AG10803 (cell line): ENCODE results near the gene PLCB1.
"Not testable (repeated sequence)": the region's sequence is repeated elsewhere in the genome, so short reads cannot be mapped to it uniquely, and the experiment has no call there.

Experiments
- DNase-seq: peaks from one replicate; pipeline ENCODE4 v3.0.0; 2010; ENCODE audit warnings: low read depth
- H3K4me3 ChIP-seq: 2 replicates; pipeline ENCODE4 v1.5.1; 2011; ENCODE audit warnings: mild to moderate bottlenecking, low read length, control low read depth
- TF ChIP-seq, protein P1 (sequence below): conservative IDR thresholded peaks from 2 replicates; pipeline ENCODE4 v1.5.1; 2011; ENCODE audit warnings: mild to moderate bottlenecking, low read length, control low read depth, inconsistent platforms

Gene PLCB1

DNA sequence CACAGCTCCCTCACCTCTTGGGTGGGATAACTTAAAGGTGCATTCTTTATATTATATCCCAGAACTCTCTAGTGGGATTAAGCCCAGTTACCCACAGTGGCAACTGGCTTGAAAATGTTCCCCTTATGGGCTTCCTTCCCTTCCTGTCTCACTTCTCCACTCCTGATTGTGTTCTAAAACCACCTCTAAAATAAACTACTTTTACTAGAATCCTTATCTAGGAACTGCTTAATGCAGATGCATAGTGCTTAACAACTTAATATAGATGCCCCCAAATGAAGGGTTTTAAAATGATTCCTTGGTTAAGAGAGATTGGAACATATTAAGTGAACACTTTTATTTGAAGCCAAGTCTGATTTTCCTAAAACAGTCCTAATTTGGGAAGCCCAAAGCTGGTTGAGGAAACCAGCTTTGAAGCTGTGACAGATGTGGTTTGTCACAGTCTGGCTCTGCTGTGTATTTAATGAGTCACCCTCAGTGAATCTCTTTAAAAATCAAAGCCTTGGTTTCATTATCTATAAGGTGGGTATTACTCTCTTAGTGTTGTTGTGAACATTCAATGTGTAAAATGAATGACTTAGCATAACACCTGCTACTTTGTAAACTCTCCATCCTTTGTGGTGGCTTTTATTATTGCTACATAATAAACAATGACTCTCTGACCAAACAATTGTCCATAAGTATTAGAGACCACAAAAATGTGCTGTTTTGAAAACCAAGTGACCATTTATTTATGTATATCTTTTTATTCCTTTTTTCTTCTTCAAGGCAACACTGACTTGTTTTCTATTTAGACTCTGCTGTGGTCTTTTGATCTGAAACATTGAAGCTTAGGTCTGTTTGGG, 24.4 kb downstream of the PLCB1 start:
- DNase-seq: peak; percentile 32
- TF ChIP-seq, protein P1, sequence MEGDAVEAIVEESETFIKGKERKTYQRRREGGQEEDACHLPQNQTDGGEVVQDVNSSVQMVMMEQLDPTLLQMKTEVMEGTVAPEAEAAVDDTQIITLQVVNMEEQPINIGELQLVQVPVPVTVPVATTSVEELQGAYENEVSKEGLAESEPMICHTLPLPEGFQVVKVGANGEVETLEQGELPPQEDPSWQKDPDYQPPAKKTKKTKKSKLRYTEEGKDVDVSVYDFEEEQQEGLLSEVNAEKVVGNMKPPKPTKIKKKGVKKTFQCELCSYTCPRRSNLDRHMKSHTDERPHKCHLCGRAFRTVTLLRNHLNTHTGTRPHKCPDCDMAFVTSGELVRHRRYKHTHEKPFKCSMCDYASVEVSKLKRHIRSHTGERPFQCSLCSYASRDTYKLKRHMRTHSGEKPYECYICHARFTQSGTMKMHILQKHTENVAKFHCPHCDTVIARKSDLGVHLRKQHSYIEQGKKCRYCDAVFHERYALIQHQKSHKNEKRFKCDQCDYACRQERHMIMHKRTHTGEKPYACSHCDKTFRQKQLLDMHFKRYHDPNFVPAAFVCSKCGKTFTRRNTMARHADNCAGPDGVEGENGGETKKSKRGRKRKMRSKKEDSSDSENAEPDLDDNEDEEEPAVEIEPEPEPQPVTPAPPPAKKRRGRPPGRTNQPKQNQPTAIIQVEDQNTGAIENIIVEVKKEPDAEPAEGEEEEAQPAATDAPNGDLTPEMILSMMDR: no peak
- no peak overlapping the region for H3K4me3 ChIP-seq

DNA sequence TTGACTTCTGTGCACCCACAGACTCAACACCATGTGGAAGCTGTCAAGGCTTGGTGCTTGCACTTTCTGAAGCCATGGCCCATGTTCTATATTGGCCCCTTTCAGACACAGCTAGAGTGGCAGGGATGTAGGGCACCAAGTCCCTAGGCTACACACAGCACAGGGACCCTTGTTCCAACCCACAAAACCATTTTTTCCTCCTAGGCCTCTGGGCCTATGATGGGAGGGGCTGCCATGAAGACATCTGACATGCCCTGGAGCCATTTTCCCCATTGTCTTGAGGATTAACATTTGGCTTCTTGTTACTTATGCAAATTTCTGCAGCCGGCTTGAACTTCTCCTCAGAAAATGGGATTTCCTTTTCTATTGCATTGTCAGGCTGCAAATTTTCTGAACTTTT, 27.2 kb downstream of the PLCB1 start:
- DNase-seq: not testable (repeated sequence)

DNA sequence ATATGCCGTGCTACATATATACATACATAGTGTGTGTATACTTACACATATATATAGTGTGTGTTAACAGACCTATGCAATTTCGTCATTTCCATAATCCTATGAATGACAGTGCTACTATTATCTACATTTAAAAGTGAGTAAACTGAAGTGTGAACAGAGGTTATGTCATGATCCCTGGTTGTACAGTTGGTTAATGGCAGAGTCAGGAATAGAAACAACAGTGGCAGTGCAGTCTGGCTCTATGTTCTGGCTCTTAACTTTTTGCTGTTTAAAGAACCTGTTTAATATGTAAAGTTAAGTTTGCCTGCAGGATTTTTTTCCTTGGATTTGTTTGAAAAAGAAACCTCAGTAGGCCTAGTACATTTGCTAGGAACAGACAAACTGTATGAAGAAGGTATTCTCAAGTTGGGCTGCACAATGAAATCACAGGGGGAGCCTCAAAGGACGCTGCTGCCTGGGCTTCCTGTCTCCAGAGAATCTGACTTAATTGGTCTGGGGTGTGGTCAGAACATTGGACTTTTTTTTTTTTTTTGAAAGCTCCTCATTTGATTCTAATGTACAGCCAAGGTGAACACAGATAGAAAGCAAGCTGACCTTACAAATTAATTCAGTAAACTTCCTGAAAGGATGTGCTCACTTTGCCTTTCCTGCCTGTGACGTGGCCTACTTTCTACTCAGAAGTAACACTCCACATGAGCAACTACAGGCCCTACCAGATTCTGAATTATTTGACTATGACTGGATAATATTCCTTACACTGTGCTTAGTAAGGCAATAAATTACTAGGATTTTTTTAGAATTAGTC, 29.4 kb downstream of the PLCB1 start:
- H3K4me3 ChIP-seq: no peak overlapping the region
- DNase-seq: no peak
- TF ChIP-seq, protein P1: no peak

More for the DNA sequence above, 27.2 kb downstream of the PLCB1 start:
- H3K4me3 ChIP-seq: not testable (repeated sequence)

DNA sequence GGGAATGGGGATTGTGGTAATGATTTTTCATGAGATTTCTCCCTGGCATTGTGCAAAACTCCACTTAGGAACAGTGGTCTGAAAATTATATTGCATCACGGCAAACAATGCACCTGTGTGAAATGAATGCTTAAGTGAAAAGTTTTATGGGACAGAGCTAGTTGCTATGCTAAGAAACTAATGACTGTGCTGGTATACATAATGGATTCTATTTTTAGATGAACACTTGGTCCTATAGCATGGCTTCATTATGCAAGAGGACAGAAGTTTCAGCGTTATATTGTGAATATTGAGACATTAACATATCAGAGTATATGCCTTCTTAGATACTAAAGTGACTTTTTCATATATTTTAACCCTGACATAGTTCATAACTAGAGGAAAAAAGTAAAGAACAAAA, 30.5 kb downstream of the PLCB1 start:
- no peak for DNase-seq
- no peak overlapping the region for H3K4me3 ChIP-seq
- TF ChIP-seq, protein P1: no peak

DNA sequence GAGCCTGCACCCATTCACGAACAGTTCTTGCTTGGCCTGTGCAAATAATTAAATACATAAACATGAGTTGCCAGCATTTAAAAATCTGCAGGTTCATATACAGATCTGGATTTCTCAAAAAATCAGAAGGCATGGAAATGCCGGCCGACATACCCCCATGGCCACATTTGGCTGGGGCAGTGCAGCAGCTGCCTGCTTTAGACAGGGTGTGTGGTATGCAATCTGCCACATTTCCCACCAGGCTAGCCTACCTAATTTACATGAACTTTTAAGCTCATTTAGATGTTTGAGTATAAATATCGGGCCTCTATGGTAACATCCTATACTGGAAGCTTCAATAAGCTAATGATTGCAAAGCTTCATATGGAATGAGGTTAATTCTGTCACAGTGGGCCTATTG, 31.5 kb downstream of the PLCB1 start:
- no peak for DNase-seq
- no peak overlapping the region for H3K4me3 ChIP-seq
- TF ChIP-seq, protein P1: no peak

DNA sequence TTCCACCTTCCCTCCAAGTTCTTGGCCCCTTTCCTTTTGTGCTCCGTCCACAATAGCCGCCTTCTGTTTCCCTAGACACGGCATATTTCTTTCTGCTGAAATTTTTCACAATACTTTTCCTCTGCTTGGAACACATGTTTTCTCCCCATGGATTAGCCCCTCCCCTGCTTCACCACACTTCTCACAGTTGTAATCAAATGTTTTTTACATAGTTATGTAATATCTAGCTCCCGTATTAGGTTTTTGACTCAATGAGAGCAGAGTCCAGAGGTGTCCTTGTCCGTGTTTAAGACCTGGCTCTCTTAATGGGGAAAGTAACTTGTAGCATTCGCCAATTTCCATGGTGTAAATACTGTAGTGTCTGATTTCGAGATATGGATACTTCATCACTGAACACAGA, 34.7 kb downstream of the PLCB1 start:
- H3K4me3 ChIP-seq: no peak overlapping the region
- TF ChIP-seq, protein P1: no peak
- no peak for DNase-seq

DNA sequence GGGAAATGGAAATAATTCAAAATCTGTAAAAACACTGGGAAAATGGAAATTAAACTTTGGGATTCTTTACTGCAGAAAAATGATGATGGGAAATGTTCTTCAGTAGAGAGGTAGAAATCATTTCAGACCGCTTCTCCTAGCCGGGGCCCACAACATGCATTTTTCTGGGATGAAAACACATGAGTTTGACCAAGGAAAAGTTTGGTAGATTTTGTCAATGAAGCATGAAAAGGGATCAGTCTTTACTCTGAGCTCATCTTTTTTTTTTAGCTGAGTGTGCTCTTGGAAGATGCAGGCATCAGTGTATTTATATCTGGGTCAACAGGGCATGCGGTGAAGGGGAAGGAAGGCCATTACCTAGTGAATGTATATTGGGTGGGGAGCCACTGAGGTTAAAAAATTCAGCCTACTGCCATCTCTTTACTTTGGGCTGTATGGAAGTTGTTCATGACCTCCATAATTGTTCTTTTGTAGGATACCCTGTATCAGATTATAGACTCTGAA, 36.8 kb downstream of the PLCB1 start:
- no peak overlapping the region for H3K4me3 ChIP-seq
- no peak for DNase-seq
- TF ChIP-seq, protein P1: no peak
